ENCODE data around the gene CATSPERD. TPM values are rescaled to one million over a fixed set of nuclear protein-coding genes. Genes with fewer than 3 reads are reported as not detected.

Gene CATSPERD
- total and polyA plus RNA-seq, 2 of the 4 experiments (the other 2 are of a cell fraction): not detected

DNA sequence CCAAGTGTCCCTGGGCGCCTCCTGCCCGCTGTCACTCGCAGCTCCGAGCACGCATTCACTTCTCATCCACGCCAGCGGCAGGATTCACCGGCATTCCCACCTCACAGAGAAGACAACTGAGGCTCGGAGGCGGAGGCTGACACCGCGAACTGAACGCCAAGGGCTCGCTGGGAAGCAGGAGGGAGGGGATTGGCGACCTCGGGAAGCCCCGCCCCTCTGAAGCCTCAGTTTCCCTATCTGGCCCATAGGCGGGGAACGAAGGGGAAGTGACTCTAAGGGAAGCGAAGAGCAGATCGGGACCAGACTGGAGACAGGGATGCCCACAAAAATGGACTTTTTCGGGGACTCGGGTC lies 40.4 kb upstream of the CATSPERD start:
- ATAC-seq (ENCODE audit: low read depth): peak; percentile 25

More for the DNA sequence above, 40.4 kb upstream of the CATSPERD start:
- 0% methylated on average over 2 of the region's 23 CpGs; no CpG with 5 or more reads in 1 of the 2 experiments for WGBS, 2 experiments (ENCODE audit: extremely low coverage in 2 of 2, insufficient read length in 1 of 2)
- Histone ChIP-seq H3K27me3 (ENCODE audit: control insufficient read depth, insufficient read depth, low read length) (no peaks in the 10 kb centered on the region), H3K56ac (ENCODE audit: extremely low read depth, insufficient read depth, low read length) (peak overlapping the region; percentile 86), H3K23ac (ENCODE audit: low read depth, low read length) (peak overlapping the region; percentile 69), H3K4me3 (ENCODE audit: insufficient read depth, low read depth, low read length) (peak overlapping the region; percentile 75), H3K14ac (replicated peaks; ENCODE audit: low read depth, low read length) (peak overlapping the region; percentile 68), H2AFZ (replicated peaks; ENCODE audit: low read length, poor library complexity) (peak overlapping the region; percentile 97), H2BK20ac (ENCODE audit: low read depth, low read length) (no peak overlapping the region), H2AK5ac (ENCODE audit: low read depth, low read length) (peak overlapping the region; percentile 87), H2AK9ac (replicated peaks; ENCODE audit: low read depth, low read length, poor library complexity) (peak overlapping the region; percentile 97), H3K4ac (ENCODE audit: low read depth, low read length) (peak overlapping the region; percentile 85), H3K27ac (ENCODE audit: insufficient read depth, low read length) (peak overlapping the region; percentile 69), H3K4me2 (ENCODE audit: low read depth, low read length) (peak overlapping the region; percentile 99), H3K9ac (ENCODE audit: low read depth, low read length) (peak overlapping the region; percentile 79), H4K20me1 (ENCODE audit: insufficient read depth, low read length) (no peaks in the 10 kb centered on the region; the same call in 1 of the 2 replicates), H2BK120ac (ENCODE audit: low read depth, low read length) (peak overlapping the region; percentile 22; the same call in 1 of the 2 replicates), H3K18ac (ENCODE audit: low read depth, low read length) (peak overlapping the region; percentile 53), H4K91ac (ENCODE audit: insufficient read depth, low read depth, low read length) (peak overlapping the region; percentile 87), H3K9me3 (ENCODE audit: control insufficient read depth, insufficient read depth, low read length) (no peaks in the 10 kb centered on the region), H4K5ac (ENCODE audit: low read depth, low read length) (peak overlapping the region; percentile 85), H3K9me1 (ENCODE audit: insufficient read depth, low read length) (peaks cover 3% of the 10 kb centered on the region; the same call in 1 of the 2 replicates), H2BK15ac (ENCODE audit: low read depth, low read length) (0 out of 3 replicates have a peak overlapping the region, but pooled peaks have one; percentile 9), H3K4me1 (ENCODE audit: control insufficient read depth, insufficient read depth, low read length) (peaks cover 7% of the 10 kb centered on the region), H4K8ac (ENCODE audit: low read depth in 2 of 2, low read length in 2 of 2) (peak overlapping the region; percentile 88 to 95), H3K36me3 (ENCODE audit: control insufficient read depth, insufficient read depth, low read length) (no peaks in the 10 kb centered on the region), H3K79me1 (ENCODE audit: low read depth in 1 of 2, low read length in 2 of 2) (peaks cover 15 to 19% of the 10 kb centered on the region in 2 experiments; a peak in 3 of 4 replicates), H2BK5ac (ENCODE audit: low read depth, low read length, poor library complexity, severe bottlenecking) (peak overlapping the region; percentile 58)
- ChIA-PET POLR2A (ENCODE audit: unreplicated experiment) (no interaction called here), CTCF (no interaction called here)
- no peak for TF ChIP-seq BHLHE40 (IDR thresholded peaks at IDR 0.05; ENCODE audit: low read depth, low read length)
- TF ChIP-seq, protein P1, sequence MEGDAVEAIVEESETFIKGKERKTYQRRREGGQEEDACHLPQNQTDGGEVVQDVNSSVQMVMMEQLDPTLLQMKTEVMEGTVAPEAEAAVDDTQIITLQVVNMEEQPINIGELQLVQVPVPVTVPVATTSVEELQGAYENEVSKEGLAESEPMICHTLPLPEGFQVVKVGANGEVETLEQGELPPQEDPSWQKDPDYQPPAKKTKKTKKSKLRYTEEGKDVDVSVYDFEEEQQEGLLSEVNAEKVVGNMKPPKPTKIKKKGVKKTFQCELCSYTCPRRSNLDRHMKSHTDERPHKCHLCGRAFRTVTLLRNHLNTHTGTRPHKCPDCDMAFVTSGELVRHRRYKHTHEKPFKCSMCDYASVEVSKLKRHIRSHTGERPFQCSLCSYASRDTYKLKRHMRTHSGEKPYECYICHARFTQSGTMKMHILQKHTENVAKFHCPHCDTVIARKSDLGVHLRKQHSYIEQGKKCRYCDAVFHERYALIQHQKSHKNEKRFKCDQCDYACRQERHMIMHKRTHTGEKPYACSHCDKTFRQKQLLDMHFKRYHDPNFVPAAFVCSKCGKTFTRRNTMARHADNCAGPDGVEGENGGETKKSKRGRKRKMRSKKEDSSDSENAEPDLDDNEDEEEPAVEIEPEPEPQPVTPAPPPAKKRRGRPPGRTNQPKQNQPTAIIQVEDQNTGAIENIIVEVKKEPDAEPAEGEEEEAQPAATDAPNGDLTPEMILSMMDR (conservative IDR thresholded peaks at IDR 0.05; ENCODE audit: low read depth, low read length): no peak
- TF ChIP-seq MAFK (IDR thresholded peaks at IDR 0.05; ENCODE audit: low read depth, low read length): no peak
- TF ChIP-seq RAD21 (IDR thresholded peaks at IDR 0.05; ENCODE audit: low read length): no peak
- TF ChIP-seq RFX5 (IDR thresholded peaks at IDR 0.05; ENCODE audit: low read depth, low read length): no peak
- no TSS peak for BruUV-seq (replicated peaks)
- dilution Hi-C loops (cut with HindIII; ENCODE audit: low sequenced_read_pairs, unreplicated experiment): no loop called here
- intact Hi-C loops (cut with micrococcal nuclease): no loop called here
- in situ Hi-C loops (cut with MboI; ENCODE audit: low sequenced_read_pairs): no loop called here
- DNase-seq: peak; percentile 21
